HCT116 (cell line): ENCODE measurements around the gene TSPEAR. TPM values are rescaled to one million over a fixed set of nuclear protein-coding genes. Genes with fewer than 3 reads are reported as not detected.

Experiments used
- ATAC-seq: fragments of 200-7000 bp; cut with Tn5 transposase; 2 replicates; pipeline ENCODE4 v1.9.1; 2020; ENCODE audit warnings: mild to moderate bottlenecking, moderate library complexity
- BruUV-seq: library from RNA; stranded (reverse); fragments of 400-500 nt; replicated peaks from 2 replicates; lab custom pipeline; 2021; lab: Mats Ljungman, UMichigan
- CTCF ChIA-PET: fragments of 300-600 bp; sonication (Branson Sonifier 250); formaldehyde crosslinking; loops from one replicate; lab custom pipeline; 2021; ENCODE audit warnings: antibody characterized with exemption; lab: Charles Lee
- POLR2A ChIA-PET: fragments of 300-600, 350-600 bp; sonication (Branson Sonifier 250); formaldehyde crosslinking; loops from one replicate; lab custom pipeline; 2021; ENCODE audit warnings: antibody characterized with exemption; lab: Charles Lee
- RAD21 ChIA-PET, 2 experiments: fragments of 300-600 bp; sonication (Branson Sonifier 250); formaldehyde crosslinking; loops; one replicate each; lab custom pipeline; 2023; ENCODE audit warnings: low total read pairs in 2 of 2; ENCODE audit not compliant: uncharacterized antibody in 2 of 2, unreplicated experiment in 2 of 2, low non-redundant PET in 1 of 2; lab: Charles Lee
- DNase-seq: peaks from one replicate; pipeline ENCODE4 v3.0.0-alpha.2; 2010; ENCODE audit warnings: low read depth, low spot score
- H2AFZ ChIP-seq: fragments of 200-600 bp; shearing (Covaris generic), sonication (generic); 2 replicates; pipeline ENCODE4 v1.6.1; 2017; ENCODE audit warnings: low read depth, mixed run types, mixed read lengths, antibody characterized with exemption, low read length; ENCODE audit not compliant: poor library complexity, severe bottlenecking
- H3K27ac ChIP-seq: 2 replicates; pipeline ENCODE4 v1.5.1; 2012; ENCODE audit warnings: low read depth, low read length
- H3K27me3 ChIP-seq: fragments of 200-600 bp; sonication (generic); 2 replicates; pipeline ENCODE4 v1.6.1; 2016; ENCODE audit warnings: mixed run types, low read length, mixed read lengths; ENCODE audit not compliant: insufficient read depth
- H3K36me3 ChIP-seq, 2 experiments: fragments of 200-500 bp in 1 of 2; fragments of 200-600 bp in 1 of 2; sonication (Bioruptor generic) in 1 of 2; sonication (generic) in 1 of 2; 2 replicates each; pipeline versions ENCODE4 v1.5.1 to v1.6.1; 2014 to 2016; ENCODE audit warnings: low read length in 2 of 2, inconsistent platforms in 1 of 2, mixed read lengths in 1 of 2, mixed run types in 1 of 2; ENCODE audit not compliant: insufficient read depth in 2 of 2, control insufficient read depth in 1 of 2
- H3K4me1 ChIP-seq, 2 experiments: fragments of 200-600 bp in 1 of 2; sonication (generic) in 1 of 2; 2 replicates each; pipeline versions ENCODE4 v1.5.1 to v1.6.1; 2012 to 2017; ENCODE audit warnings: low read length in 2 of 2, inconsistent platforms in 1 of 2, mild to moderate bottlenecking in 1 of 2, mixed read lengths in 1 of 2, mixed run types in 1 of 2, moderate library complexity in 1 of 2; ENCODE audit not compliant: insufficient read depth in 2 of 2, control insufficient read depth in 1 of 2
- H3K4me2 ChIP-seq: fragments of 200-600 bp; sonication (generic); 2 replicates; pipeline ENCODE4 v1.6.1; 2017; ENCODE audit warnings: mixed run types, low read length, mixed read lengths
- H3K4me3 ChIP-seq, 2 experiments: fragments of 200-600 bp in 1 of 2; sonication (generic) in 1 of 2; replicated peaks in 1 of 2; 2 replicates each; pipeline ENCODE4 v1.5.1; 2011 to 2016; ENCODE audit warnings: low read length in 2 of 2, control low read depth in 1 of 2, low read depth in 1 of 2, mild to moderate bottlenecking in 1 of 2, mixed read lengths in 1 of 2, mixed run types in 1 of 2
- H3K79me2 ChIP-seq: fragments of 200-600 bp; sonication (generic); 2 replicates; pipeline ENCODE4 v1.6.1; 2017; ENCODE audit warnings: mild to moderate bottlenecking, mixed run types, low read length, moderate library complexity, mixed read lengths; ENCODE audit not compliant: insufficient read depth
- H3K9ac ChIP-seq: fragments of 200-600 bp; sonication (generic); 2 replicates; pipeline ENCODE4 v1.6.1; 2016; ENCODE audit warnings: low read length, mixed read lengths
- H3K9me2 ChIP-seq: fragments of 200-600 bp; sonication (generic), shearing (Covaris generic); 2 replicates; pipeline ENCODE4 v1.6.1; 2017; ENCODE audit warnings: mixed run types, mild to moderate bottlenecking, moderate library complexity; ENCODE audit not compliant: insufficient read depth
- H3K9me3 ChIP-seq, 2 experiments: fragments of 200-500 bp in 1 of 2; fragments of 200-600 bp in 1 of 2; sonication (Bioruptor generic) in 1 of 2; sonication (generic) in 1 of 2; 2 replicates each; pipeline ENCODE4 v1.6.1; 2014 to 2017; ENCODE audit warnings: low read length in 2 of 2, mixed read lengths in 2 of 2, inconsistent platforms in 1 of 2, low read depth in 1 of 2, mild to moderate bottlenecking in 1 of 2, mixed run types in 1 of 2, moderate library complexity in 1 of 2; ENCODE audit not compliant: control insufficient read depth in 1 of 2, insufficient read depth in 1 of 2
- H4K20me1 ChIP-seq: fragments of 200-600 bp; sonication (generic), shearing (Covaris generic); 2 replicates; pipeline ENCODE4 v1.6.1; 2017; ENCODE audit warnings: mixed run types, mild to moderate bottlenecking, moderate library complexity; ENCODE audit not compliant: insufficient read depth
- CBX3 ChIP-seq: IDR thresholded peaks from 2 replicates; pipeline ENCODE4 v1.6.1; 2012; ENCODE audit warnings: low read depth
- CEBPB ChIP-seq: IDR thresholded peaks from 2 replicates; pipeline ENCODE4 v1.6.1; 2012; ENCODE audit warnings: low read depth
- CTCF ChIP-seq, 3 experiments: fragments of 200-600 bp in 1 of 3; sonication (generic) in 1 of 3; IDR thresholded peaks in 2 of 3; conservative IDR thresholded peaks in 1 of 3; 2 replicates each; pipeline ENCODE4 v1.5.1; 2012 to 2017; ENCODE audit warnings: low read depth in 2 of 3, low read length in 2 of 3, antibody characterized with exemption in 1 of 3, borderline replicate concordance in 1 of 3, control low read depth in 1 of 3, mild to moderate bottlenecking in 1 of 3, mixed read lengths in 1 of 3, mixed run types in 1 of 3, moderate library complexity in 1 of 3; ENCODE audit not compliant: insufficient read depth in 1 of 3
- ELF1 ChIP-seq: IDR thresholded peaks from 2 replicates; pipeline ENCODE4 v1.6.1; 2012; ENCODE audit warnings: low read depth, borderline replicate concordance
- FOSL1 ChIP-seq: IDR thresholded peaks from 2 replicates; pipeline ENCODE4 v1.6.1; 2012; ENCODE audit warnings: low read depth
- POLR2A ChIP-seq: IDR thresholded peaks from 2 replicates; pipeline ENCODE4 v1.7.0; 2011; ENCODE audit warnings: borderline replicate concordance; ENCODE audit not compliant: insufficient read depth, insufficient read length; ENCODE audit errors: extremely low read depth
- POLR2AphosphoS5 ChIP-seq: IDR thresholded peaks from 2 replicates; pipeline ENCODE4 v1.6.1; 2011; ENCODE audit warnings: mild to moderate bottlenecking, low read depth, low read length, moderate library complexity
- SIN3A ChIP-seq: IDR thresholded peaks from 2 replicates; pipeline ENCODE4 v1.6.1; 2012; ENCODE audit warnings: low read depth
- SP1 ChIP-seq: IDR thresholded peaks from 2 replicates; pipeline ENCODE4 v1.6.1; 2012; ENCODE audit warnings: low read depth
- TCF7L2 ChIP-seq: IDR thresholded peaks from 2 replicates; pipeline ENCODE4 v1.7.0; 2011; ENCODE audit warnings: borderline replicate concordance, inconsistent platforms; ENCODE audit not compliant: insufficient read depth, insufficient read length; ENCODE audit errors: extremely low read depth
- YY1 ChIP-seq: IDR thresholded peaks from 2 replicates; pipeline ENCODE4 v1.6.1; 2011; ENCODE audit warnings: low read length, low read depth, moderate library complexity, mild to moderate bottlenecking; ENCODE audit not compliant: insufficient replicate concordance; ENCODE audit errors: extremely low read depth
- ZBTB33 ChIP-seq: IDR thresholded peaks from 2 replicates; pipeline ENCODE4 v1.6.1; 2011; ENCODE audit warnings: mild to moderate bottlenecking, low read length, moderate library complexity; ENCODE audit not compliant: insufficient replicate concordance; ENCODE audit errors: extremely low read depth
- ZFX ChIP-seq: fragments of 450-650 bp; IDR thresholded peaks from 2 replicates; pipeline ENCODE4 v1.6.1; 2017
- ZNF274 ChIP-seq: fragments of 200-500 bp; sonication (Bioruptor generic); IDR thresholded peaks from 2 replicates; pipeline ENCODE4 v1.6.1; 2014; ENCODE audit warnings: mild to moderate bottlenecking, low read depth, low read length, inconsistent platforms
- intact Hi-C: fragments of 100-400 bp; cut with micrococcal nuclease; formaldehyde crosslinking; loops from 2 replicates; pipeline ENCODE4 v1.10.0; 2022
- total RNA-seq: library from RNA; stranded (reverse); gene quantifications from one replicate; pipeline ENCODE4 v1.2.1, GENCODE V29; 2021; ENCODE audit not compliant: unreplicated experiment
- TF ChIP-seq, protein P1 (sequence below): IDR thresholded peaks from 2 replicates; pipeline ENCODE4 v1.6.1; 2012; ENCODE audit warnings: low read depth
- TF ChIP-seq, protein P2 (sequence below): IDR thresholded peaks from 2 replicates; pipeline ENCODE4 v1.6.1; 2012

The TSPEAR gene
- total RNA-seq, 1 experiment from 2014 or later, result not detected

DNA sequence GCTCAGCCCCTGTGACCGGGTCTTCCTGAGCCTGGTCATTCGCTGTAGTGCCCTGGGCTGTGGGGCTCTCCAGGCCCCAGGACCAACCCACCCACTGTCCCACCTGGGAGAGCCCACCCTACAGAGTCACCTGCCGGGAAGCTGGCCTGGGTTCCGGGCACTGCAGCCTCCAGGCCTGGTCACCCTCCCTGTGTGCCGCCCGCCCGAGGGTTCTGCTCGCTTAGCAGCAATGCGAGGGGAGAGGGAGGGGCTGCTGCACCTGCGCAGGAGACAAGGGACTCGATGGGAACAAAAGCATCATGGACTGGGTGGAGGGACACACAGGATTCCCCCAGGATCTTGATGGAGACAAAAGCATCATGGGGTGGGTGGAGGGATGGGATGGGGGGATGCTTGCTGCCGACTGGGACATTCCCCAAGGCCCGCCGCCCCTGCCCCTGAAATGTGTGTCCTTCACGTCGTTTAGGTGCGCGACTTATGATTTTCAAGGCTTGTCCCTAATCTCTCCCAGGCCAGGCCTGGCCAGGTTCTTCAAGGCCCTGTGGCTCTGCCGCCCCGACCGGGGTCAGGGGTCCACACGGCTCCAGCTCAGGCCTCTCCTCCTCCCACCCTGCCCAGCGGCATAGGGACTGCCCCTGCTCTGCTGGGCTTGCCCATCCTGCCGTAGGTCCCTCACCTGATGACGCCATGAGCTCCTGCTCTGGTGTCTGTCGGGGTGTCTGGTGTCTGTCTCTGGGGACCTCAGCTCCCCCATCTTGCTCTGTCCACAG is 97.8 kb downstream of the TSPEAR start:
- intact Hi-C loops, result no loop called here
- no peak overlapping the region for H3K9ac ChIP-seq
- DNase-seq (no peak), ATAC-seq (no peak)
- H3K4me1 ChIP-seq, result no peaks in the 10 kb centered on the region
- no peak overlapping the region for H3K27ac ChIP-seq
- no peaks in the 10 kb centered on the region for H4K20me1 ChIP-seq
- BruUV-seq, result no TSS peak
- H3K36me3 ChIP-seq, result no peaks in the 10 kb centered on the region
- TF ChIP-seq ELF1, result no peak
- no peak for TF ChIP-seq TCF7L2
- no peak for TF ChIP-seq CEBPB
- TF ChIP-seq CTCF (IDR thresholded peaks at IDR 0.05 in 2 of 3, conservative IDR thresholded peaks at IDR 0.05 in 1 of 3; ENCODE audit: borderline replicate concordance in 1 of 3, insufficient read depth in 1 of 3, low read depth in 2 of 3, low read length in 2 of 3), result no peak
- TF ChIP-seq POLR2AphosphoS5, result no peak
- TF ChIP-seq YY1, result no peak
- TF ChIP-seq ZFX, result no peak
- no peak for TF ChIP-seq FOSL1
- TF ChIP-seq CBX3, result no peak
- no peak for TF ChIP-seq ZNF274
- TF ChIP-seq, protein P1, sequence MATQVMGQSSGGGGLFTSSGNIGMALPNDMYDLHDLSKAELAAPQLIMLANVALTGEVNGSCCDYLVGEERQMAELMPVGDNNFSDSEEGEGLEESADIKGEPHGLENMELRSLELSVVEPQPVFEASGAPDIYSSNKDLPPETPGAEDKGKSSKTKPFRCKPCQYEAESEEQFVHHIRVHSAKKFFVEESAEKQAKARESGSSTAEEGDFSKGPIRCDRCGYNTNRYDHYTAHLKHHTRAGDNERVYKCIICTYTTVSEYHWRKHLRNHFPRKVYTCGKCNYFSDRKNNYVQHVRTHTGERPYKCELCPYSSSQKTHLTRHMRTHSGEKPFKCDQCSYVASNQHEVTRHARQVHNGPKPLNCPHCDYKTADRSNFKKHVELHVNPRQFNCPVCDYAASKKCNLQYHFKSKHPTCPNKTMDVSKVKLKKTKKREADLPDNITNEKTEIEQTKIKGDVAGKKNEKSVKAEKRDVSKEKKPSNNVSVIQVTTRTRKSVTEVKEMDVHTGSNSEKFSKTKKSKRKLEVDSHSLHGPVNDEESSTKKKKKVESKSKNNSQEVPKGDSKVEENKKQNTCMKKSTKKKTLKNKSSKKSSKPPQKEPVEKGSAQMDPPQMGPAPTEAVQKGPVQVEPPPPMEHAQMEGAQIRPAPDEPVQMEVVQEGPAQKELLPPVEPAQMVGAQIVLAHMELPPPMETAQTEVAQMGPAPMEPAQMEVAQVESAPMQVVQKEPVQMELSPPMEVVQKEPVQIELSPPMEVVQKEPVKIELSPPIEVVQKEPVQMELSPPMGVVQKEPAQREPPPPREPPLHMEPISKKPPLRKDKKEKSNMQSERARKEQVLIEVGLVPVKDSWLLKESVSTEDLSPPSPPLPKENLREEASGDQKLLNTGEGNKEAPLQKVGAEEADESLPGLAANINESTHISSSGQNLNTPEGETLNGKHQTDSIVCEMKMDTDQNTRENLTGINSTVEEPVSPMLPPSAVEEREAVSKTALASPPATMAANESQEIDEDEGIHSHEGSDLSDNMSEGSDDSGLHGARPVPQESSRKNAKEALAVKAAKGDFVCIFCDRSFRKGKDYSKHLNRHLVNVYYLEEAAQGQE, result no peak
- no peak for TF ChIP-seq POLR2A
- TF ChIP-seq, protein P2, sequence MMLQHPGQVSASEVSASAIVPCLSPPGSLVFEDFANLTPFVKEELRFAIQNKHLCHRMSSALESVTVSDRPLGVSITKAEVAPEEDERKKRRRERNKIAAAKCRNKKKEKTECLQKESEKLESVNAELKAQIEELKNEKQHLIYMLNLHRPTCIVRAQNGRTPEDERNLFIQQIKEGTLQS, result no peak
- TF ChIP-seq SP1, result no peak
- no peak for TF ChIP-seq ZBTB33
- TF ChIP-seq SIN3A, result no peak
- CTCF ChIA-PET, result no interaction called here
- H3K9me3 ChIP-seq, result peaks cover 3 to 5% of the 10 kb centered on the region in 2 experiments; a peak in 2 of 4 replicates
- H3K9me2 ChIP-seq, result no peaks in the 10 kb centered on the region
- no peak overlapping the region for H2AFZ ChIP-seq
- H3K27me3 ChIP-seq, result no peaks in the 10 kb centered on the region
- no peak overlapping the region for H3K4me2 ChIP-seq
- POLR2A ChIA-PET, result no interaction called here
- no peaks in the 10 kb centered on the region for H3K79me2 ChIP-seq
- RAD21 ChIA-PET, result no interaction called here
- H3K4me3 ChIP-seq, result no peak overlapping the region
